Trophoblast cell (in vitro differentiated cells and primary cell): ENCODE data around the gene SAMD3.
"Not testable (repeated sequence)": the region's sequence is repeated elsewhere in the genome, so short reads cannot be mapped to it uniquely, and the experiment has no call there.

Experiments
- DNase-seq, 2 donors: peaks; one replicate each; pipeline ENCODE4 v3.0.0-alpha.2; 2016
- H2AFZ ChIP-seq: 2 replicates; pipeline ENCODE4 v1.6.1; 2013; ENCODE audit warnings: low read length, moderate library complexity, mild to moderate bottlenecking; ENCODE audit not compliant: insufficient read depth, poor library complexity
- H2AK5ac ChIP-seq: 2 replicates; pipeline ENCODE4 v1.6.1; 2013; ENCODE audit warnings: mild to moderate bottlenecking, low read length
- H2BK120ac ChIP-seq: 2 replicates; pipeline ENCODE4 v1.6.1; 2013; ENCODE audit warnings: low read length, mild to moderate bottlenecking, moderate library complexity; ENCODE audit not compliant: insufficient read depth, poor library complexity
- H2BK12ac ChIP-seq: 2 replicates; pipeline ENCODE4 v1.6.1; 2013; ENCODE audit warnings: mild to moderate bottlenecking, low read length, moderate library complexity
- H2BK5ac ChIP-seq: 2 replicates; pipeline ENCODE4 v1.6.1; 2013; ENCODE audit warnings: low read length, low read depth, moderate library complexity, mild to moderate bottlenecking; ENCODE audit not compliant: poor library complexity
- H3K14ac ChIP-seq: 2 replicates; pipeline ENCODE4 v1.6.1; 2013; ENCODE audit warnings: mild to moderate bottlenecking, low read length
- H3K18ac ChIP-seq: 2 replicates; pipeline ENCODE4 v1.6.1; 2013; ENCODE audit warnings: mild to moderate bottlenecking, low read length
- H3K23ac ChIP-seq: 2 replicates; pipeline ENCODE4 v1.6.1; 2013; ENCODE audit warnings: low read length
- H3K27ac ChIP-seq: 2 replicates; pipeline ENCODE4 v1.5.1; 2013; ENCODE audit warnings: low read depth, mild to moderate bottlenecking, inconsistent platforms, low read length, moderate library complexity
- H3K27me3 ChIP-seq: 2 replicates; pipeline ENCODE4 v1.6.1; 2013; ENCODE audit warnings: inconsistent platforms, mild to moderate bottlenecking, low read length, moderate library complexity; ENCODE audit not compliant: insufficient read depth
- H3K36me3 ChIP-seq, 2 experiments: 1 replicate in 1 of 2; 2 replicates in 1 of 2; pipeline ENCODE4 v1.6.1; 2013; ENCODE audit warnings: low read length in 2 of 2, mild to moderate bottlenecking in 2 of 2, moderate library complexity in 1 of 2; ENCODE audit not compliant: insufficient read depth in 2 of 2, control insufficient read depth in 1 of 2
- H3K4ac ChIP-seq: 2 replicates; pipeline ENCODE4 v1.6.1; 2013; ENCODE audit warnings: low read depth, mild to moderate bottlenecking, low read length, moderate library complexity
- H3K4me1 ChIP-seq, 2 experiments: 1 replicate in 1 of 2; 2 replicates in 1 of 2; pipeline ENCODE4 v1.6.1; 2013; ENCODE audit warnings: low read length in 2 of 2, mild to moderate bottlenecking in 2 of 2, moderate library complexity in 1 of 2; ENCODE audit not compliant: insufficient read depth in 2 of 2, control insufficient read depth in 1 of 2
- H3K4me2 ChIP-seq: 2 replicates; pipeline ENCODE4 v1.6.1; 2013; ENCODE audit warnings: inconsistent platforms, mild to moderate bottlenecking, low read length, moderate library complexity
- H3K4me3 ChIP-seq: 2 replicates; pipeline ENCODE4 v1.5.1; 2013; ENCODE audit warnings: mild to moderate bottlenecking, low read depth, low read length, inconsistent platforms
- H3K79me1 ChIP-seq: one replicate; pipeline ENCODE4 v1.6.1; 2013; ENCODE audit warnings: low read length
- H3K79me2 ChIP-seq: 2 replicates; pipeline ENCODE4 v1.6.1; 2013; ENCODE audit warnings: low read length, mild to moderate bottlenecking; ENCODE audit not compliant: control insufficient read depth, insufficient read depth, poor library complexity
- H3K9ac ChIP-seq: 2 replicates; pipeline ENCODE4 v1.6.1; 2013; ENCODE audit warnings: mild to moderate bottlenecking, low read length
- H3K9me3 ChIP-seq: 2 replicates; pipeline ENCODE4 v1.6.1; 2013; ENCODE audit warnings: low read depth, mild to moderate bottlenecking, control low read depth, inconsistent platforms, low read length; ENCODE audit not compliant: insufficient read depth
- H4K12ac ChIP-seq: 2 replicates; pipeline ENCODE4 v1.6.1; 2013; ENCODE audit warnings: low read depth, mild to moderate bottlenecking, low read length, moderate library complexity
- H4K8ac ChIP-seq: 2 replicates; pipeline ENCODE4 v1.6.1; 2013; ENCODE audit warnings: low read depth, mild to moderate bottlenecking, low read length, moderate library complexity
- H4K91ac ChIP-seq: one replicate; pipeline ENCODE4 v1.6.1; 2013; ENCODE audit warnings: low read depth, mild to moderate bottlenecking, low read length, moderate library complexity
- WGBS: extraction: QIAGEN DNeasy Blood & Tissue Kit; methylation state at CpG from one replicate; pipeline ENCODE4 v1.1.7; 2013; ENCODE audit warnings: missing lambda C conversion rate; ENCODE audit not compliant: insufficient read length, insufficient coverage; ENCODE audit errors: extremely low coverage; 5-methylcytosine and 5-hydroxymethylcytosine counted together

The SAMD3 gene

DNA sequence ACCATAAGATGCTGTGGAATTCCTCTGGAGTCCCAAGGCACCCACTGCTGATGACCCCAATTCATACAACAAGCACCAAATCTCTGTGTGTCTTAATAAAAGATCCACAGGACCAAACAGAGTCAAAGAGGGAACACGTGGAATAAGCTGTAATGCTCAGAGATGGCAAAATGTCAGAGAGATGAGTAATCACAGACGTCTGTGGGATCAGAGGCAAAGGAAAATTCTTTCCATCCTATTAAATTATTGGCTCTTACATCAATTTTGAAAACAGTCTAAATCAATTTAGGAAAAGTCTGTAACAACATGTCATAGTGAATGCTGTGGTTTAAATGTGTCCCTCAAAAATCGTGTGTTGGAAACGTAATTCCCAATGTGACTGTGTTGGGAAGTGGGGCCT is 17.5 kb upstream of the SAMD3 start:
- H3K9me3 ChIP-seq = no peaks in the 10 kb centered on the region
- peak in 1 of 2 donors; percentile 21 for DNase-seq
- H3K14ac ChIP-seq = no peak overlapping the region
- H2BK120ac ChIP-seq = no peak overlapping the region
- H3K4ac ChIP-seq = no peak overlapping the region
- H3K4me2 ChIP-seq = no peak overlapping the region
- H4K12ac ChIP-seq = no peak overlapping the region
- H3K18ac ChIP-seq = no peak overlapping the region
- no peaks in the 10 kb centered on the region for H3K36me3 ChIP-seq
- no peak overlapping the region for H3K4me3 ChIP-seq
- H3K79me1 ChIP-seq = no peaks in the 10 kb centered on the region
- H2AK5ac ChIP-seq = no peak overlapping the region
- no peak overlapping the region for H3K23ac ChIP-seq
- H4K91ac ChIP-seq = no peak overlapping the region
- no peak overlapping the region for H3K9ac ChIP-seq
- H2AFZ ChIP-seq = no peak overlapping the region
- no CpG with 5 or more reads among the region's 4 CpGs for WGBS
- H3K4me1 ChIP-seq = no peaks in the 10 kb centered on the region
- H3K27me3 ChIP-seq = no peaks in the 10 kb centered on the region
- no peak overlapping the region for H3K27ac ChIP-seq
- H3K79me2 ChIP-seq = no peaks in the 10 kb centered on the region
- H2BK5ac ChIP-seq = no peak overlapping the region
- H2BK12ac ChIP-seq = no peak overlapping the region
- no peak overlapping the region for H4K8ac ChIP-seq

DNA sequence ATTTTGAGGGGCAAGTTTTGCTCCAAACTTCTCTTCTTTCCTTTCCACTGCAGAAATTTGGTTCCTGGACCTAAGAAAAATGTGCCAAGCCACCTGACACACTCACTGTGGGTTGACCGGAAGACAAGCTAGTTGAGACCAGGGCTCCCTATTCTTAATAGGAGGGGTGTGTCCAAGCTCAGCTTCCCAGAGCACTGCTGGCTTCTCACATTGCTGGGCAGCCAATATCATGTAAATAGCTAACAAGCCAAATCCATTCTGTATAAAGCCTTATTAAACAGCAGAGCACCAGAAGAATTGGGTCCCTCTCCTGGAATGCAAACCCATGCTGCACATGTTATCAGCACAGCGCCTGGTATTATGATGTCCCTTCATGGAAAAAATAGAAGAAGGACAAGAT is 17.0 kb upstream of the SAMD3 start:
- no peak overlapping the region for H2BK120ac ChIP-seq
- H3K79me1 ChIP-seq = no peaks in the 10 kb centered on the region
- H3K4me3 ChIP-seq = no peak overlapping the region
- H3K9ac ChIP-seq = no peak overlapping the region
- no peak overlapping the region for H2AK5ac ChIP-seq
- no peak overlapping the region for H4K12ac ChIP-seq
- H3K4me2 ChIP-seq = no peak overlapping the region
- H3K9me3 ChIP-seq = no peaks in the 10 kb centered on the region
- no peaks in the 10 kb centered on the region for H3K4me1 ChIP-seq
- H3K18ac ChIP-seq = no peak overlapping the region
- H4K91ac ChIP-seq = no peak overlapping the region
- H3K14ac ChIP-seq = no peak overlapping the region
- no peaks in the 10 kb centered on the region for H3K36me3 ChIP-seq
- WGBS = no CpG with 5 or more reads among the region's 2 CpGs
- H2BK12ac ChIP-seq = no peak overlapping the region
- H3K4ac ChIP-seq = no peak overlapping the region
- H4K8ac ChIP-seq = no peak overlapping the region
- no peaks in the 10 kb centered on the region for H3K79me2 ChIP-seq
- H2AFZ ChIP-seq = no peak overlapping the region
- H3K27ac ChIP-seq = no peak overlapping the region
- H3K23ac ChIP-seq = no peak overlapping the region
- H3K27me3 ChIP-seq = no peaks in the 10 kb centered on the region
- no peak for DNase-seq
- H2BK5ac ChIP-seq = no peak overlapping the region

GRCh38 chr6:130233330-130233729 is 10.6 kb upstream of the SAMD3 start:
- Histone ChIP-seq H3K79me1 (peaks cover 2% of the 10 kb centered on the region), H4K12ac (no peak overlapping the region), H2BK120ac (no peak overlapping the region), H3K27ac (no peak overlapping the region), H3K4me1 (peaks cover 4 to 5% of the 10 kb centered on the region in 2 experiments), H3K4me3 (no peak overlapping the region), H3K36me3 (no peaks in the 10 kb centered on the region), H3K9me3 (no peaks in the 10 kb centered on the region), H4K91ac (no peak overlapping the region), H3K4me2 (no peak overlapping the region), H3K9ac (no peak overlapping the region), H3K14ac (no peak overlapping the region), H3K23ac (no peak overlapping the region), H3K27me3 (no peaks in the 10 kb centered on the region), H2AFZ (no peak overlapping the region), H3K18ac (no peak overlapping the region), H2BK12ac (no peak overlapping the region), H4K8ac (no peak overlapping the region), H2BK5ac (no peak overlapping the region), H3K4ac (no peak overlapping the region), H3K79me2 (no peaks in the 10 kb centered on the region), H2AK5ac (no peak overlapping the region)
- peak in 1 of 2 donors; percentile 49 for DNase-seq
- WGBS = no CpG with 5 or more reads among the region's 3 CpGs

GRCh38 chr6:130230531-130230930 is 7.8 kb upstream of the SAMD3 start:
- not testable (repeated sequence) for H4K8ac ChIP-seq, H3K4ac ChIP-seq, H2AK5ac ChIP-seq, H3K9me3 ChIP-seq, H2BK12ac ChIP-seq, H2AFZ ChIP-seq, H2BK5ac ChIP-seq, H3K27ac ChIP-seq, H4K91ac ChIP-seq, H3K27me3 ChIP-seq, H3K18ac ChIP-seq, H3K79me2 ChIP-seq, H3K4me1 ChIP-seq, H3K36me3 ChIP-seq, H2BK120ac ChIP-seq, H3K14ac ChIP-seq, H3K79me1 ChIP-seq, H4K12ac ChIP-seq, H3K4me3 ChIP-seq, H3K4me2 ChIP-seq, DNase-seq, H3K23ac ChIP-seq, H3K9ac ChIP-seq
- WGBS = no CpG with 5 or more reads among the region's 6 CpGs
